ENCODE results near the gene INHBA. TPM values are rescaled to one million over a fixed set of nuclear protein-coding genes. Genes with fewer than 3 reads are reported as not detected.

The INHBA gene
- total and polyA plus RNA-seq, 9 of the 15 experiments (the other 6 are each of a cell fraction or from before 2014, with no cell fraction given) = 0.02 to 0.04 TPM; not detected in 7

DNA sequence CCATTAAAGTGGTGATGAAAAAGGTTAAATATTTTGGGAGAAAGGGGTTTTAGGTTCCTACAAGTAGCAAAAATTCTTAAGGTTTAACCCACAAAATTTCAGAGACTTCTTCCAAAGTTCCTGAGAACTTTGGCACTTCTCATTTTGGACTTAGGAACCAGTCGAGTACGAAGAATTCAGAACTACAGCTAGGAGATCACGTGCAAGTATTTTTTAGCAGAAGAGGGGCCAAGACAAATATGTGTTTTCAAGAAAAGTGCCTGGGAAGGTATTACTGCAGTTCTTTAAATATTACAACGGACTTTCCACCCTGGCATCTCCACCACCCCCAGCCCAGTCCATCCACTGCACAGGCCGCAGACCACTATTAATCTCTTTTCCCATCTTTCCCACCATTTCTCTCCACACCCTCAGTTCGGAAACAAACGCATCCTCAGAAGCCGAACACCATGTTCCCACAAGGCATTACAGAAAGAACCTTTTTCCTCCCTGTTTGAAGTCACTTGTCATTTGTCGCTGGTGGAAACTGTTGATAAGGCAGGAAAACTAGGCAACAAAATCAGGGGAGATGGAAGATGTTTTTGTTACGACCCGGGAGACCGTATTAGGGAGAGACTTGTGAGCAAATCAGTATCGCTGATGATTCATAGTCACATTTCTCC, 7.1 kb downstream of the INHBA start (continued):
- TF ChIP-seq, protein P1, sequence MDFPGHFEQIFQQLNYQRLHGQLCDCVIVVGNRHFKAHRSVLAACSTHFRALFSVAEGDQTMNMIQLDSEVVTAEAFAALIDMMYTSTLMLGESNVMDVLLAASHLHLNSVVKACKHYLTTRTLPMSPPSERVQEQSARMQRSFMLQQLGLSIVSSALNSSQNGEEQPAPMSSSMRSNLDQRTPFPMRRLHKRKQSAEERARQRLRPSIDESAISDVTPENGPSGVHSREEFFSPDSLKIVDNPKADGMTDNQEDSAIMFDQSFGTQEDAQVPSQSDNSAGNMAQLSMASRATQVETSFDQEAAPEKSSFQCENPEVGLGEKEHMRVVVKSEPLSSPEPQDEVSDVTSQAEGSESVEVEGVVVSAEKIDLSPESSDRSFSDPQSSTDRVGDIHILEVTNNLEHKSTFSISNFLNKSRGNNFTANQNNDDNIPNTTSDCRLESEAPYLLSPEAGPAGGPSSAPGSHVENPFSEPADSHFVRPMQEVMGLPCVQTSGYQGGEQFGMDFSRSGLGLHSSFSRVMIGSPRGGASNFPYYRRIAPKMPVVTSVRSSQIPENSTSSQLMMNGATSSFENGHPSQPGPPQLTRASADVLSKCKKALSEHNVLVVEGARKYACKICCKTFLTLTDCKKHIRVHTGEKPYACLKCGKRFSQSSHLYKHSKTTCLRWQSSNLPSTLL (IDR thresholded peaks at IDR 0.05) = no peak
- TF ChIP-seq KDM4B (IDR thresholded peaks at IDR 0.05; ENCODE audit: borderline replicate concordance in 2 of 2, low read depth in 1 of 2) = no peak
- TF ChIP-seq, protein P2, sequence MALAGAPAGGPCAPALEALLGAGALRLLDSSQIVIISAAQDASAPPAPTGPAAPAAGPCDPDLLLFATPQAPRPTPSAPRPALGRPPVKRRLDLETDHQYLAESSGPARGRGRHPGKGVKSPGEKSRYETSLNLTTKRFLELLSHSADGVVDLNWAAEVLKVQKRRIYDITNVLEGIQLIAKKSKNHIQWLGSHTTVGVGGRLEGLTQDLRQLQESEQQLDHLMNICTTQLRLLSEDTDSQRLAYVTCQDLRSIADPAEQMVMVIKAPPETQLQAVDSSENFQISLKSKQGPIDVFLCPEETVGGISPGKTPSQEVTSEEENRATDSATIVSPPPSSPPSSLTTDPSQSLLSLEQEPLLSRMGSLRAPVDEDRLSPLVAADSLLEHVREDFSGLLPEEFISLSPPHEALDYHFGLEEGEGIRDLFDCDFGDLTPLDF (CRISPR knock-in tag; IDR thresholded peaks at IDR 0.05) = no peak

DNA sequence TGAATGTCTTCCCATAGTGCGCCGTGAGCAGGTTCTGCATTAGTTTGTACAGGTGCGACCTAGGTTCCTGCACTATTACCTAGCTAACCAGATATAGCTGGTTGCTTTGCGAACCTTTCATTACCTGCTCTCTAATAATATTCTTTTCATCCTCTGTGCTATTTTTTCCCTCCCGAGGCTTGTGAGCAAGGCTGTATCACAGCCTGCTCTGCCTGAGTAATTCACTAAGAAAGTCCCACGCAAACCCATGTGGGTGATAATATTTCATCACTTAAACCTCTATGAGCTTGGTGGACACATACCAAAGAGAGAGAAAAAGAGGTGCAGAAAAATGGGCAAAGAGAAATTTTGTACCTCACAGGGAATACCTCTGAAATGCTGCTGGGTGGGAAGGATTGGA, 8.4 kb downstream of the INHBA start:
- no peak overlapping the region for H3K9ac ChIP-seq (ENCODE audit: insufficient read depth in 1 of 2, low read depth in 2 of 2, low read length in 2 of 2)
- no peaks in the 10 kb centered on the region for H3K79me2 ChIP-seq (ENCODE audit: control insufficient read depth, insufficient read depth, low read length)
- no peaks in the 10 kb centered on the region; a peak in 1 of 5 replicates for H3K27me3 ChIP-seq (ENCODE audit: control insufficient read depth in 2 of 2, insufficient read depth in 2 of 2, low read length in 2 of 2)
- CTCF ChIA-PET (ENCODE audit: low intra/inter-chr PET ratio) = no interaction called here
- H4K20me1 ChIP-seq (replicated peaks; ENCODE audit: control insufficient read depth, insufficient read depth, low read length) = no peaks in the 10 kb centered on the region
- H3K36me3 ChIP-seq (ENCODE audit: control insufficient read depth, insufficient read depth, low read length) = no peaks in the 10 kb centered on the region
- ATAC-seq = no peak
- no peaks in the 10 kb centered on the region for H3K9me3 ChIP-seq (replicated peaks; ENCODE audit: control insufficient read depth, insufficient read depth, low read depth, low read length)
- 2% methylated on average over 6 of the region's 6 CpGs for WGBS (ENCODE audit: insufficient coverage, low coverage, missing lambda C conversion rate)
- TF ChIP-seq, protein P3, sequence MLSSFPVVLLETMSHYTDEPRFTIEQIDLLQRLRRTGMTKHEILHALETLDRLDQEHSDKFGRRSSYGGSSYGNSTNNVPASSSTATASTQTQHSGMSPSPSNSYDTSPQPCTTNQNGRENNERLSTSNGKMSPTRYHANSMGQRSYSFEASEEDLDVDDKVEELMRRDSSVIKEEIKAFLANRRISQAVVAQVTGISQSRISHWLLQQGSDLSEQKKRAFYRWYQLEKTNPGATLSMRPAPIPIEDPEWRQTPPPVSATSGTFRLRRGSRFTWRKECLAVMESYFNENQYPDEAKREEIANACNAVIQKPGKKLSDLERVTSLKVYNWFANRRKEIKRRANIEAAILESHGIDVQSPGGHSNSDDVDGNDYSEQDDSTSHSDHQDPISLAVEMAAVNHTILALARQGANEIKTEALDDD (IDR thresholded peaks at IDR 0.05) = no peak
- TF ChIP-seq, protein P4, sequence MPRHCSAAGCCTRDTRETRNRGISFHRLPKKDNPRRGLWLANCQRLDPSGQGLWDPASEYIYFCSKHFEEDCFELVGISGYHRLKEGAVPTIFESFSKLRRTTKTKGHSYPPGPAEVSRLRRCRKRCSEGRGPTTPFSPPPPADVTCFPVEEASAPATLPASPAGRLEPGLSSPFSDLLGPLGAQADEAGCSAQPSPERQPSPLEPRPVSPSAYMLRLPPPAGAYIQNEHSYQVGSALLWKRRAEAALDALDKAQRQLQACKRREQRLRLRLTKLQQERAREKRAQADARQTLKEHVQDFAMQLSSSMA (CRISPR knock-in tag; IDR thresholded peaks at IDR 0.05) = no peak
- TF ChIP-seq, protein P5, sequence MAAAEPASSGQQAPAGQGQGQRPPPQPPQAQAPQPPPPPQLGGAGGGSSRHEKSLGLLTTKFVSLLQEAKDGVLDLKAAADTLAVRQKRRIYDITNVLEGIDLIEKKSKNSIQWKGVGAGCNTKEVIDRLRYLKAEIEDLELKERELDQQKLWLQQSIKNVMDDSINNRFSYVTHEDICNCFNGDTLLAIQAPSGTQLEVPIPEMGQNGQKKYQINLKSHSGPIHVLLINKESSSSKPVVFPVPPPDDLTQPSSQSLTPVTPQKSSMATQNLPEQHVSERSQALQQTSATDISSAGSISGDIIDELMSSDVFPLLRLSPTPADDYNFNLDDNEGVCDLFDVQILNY (CRISPR knock-in tag; IDR thresholded peaks at IDR 0.05) = no peak
- TF ChIP-seq PHF20 (IDR thresholded peaks at IDR 0.05; ENCODE audit: partially characterized antibody) (no peak), PHB (CRISPR knock-in tag; IDR thresholded peaks at IDR 0.05) (no peak), C11orf30 (IDR thresholded peaks at IDR 0.05; ENCODE audit: low read depth) (no peak)
- TF ChIP-seq, protein P6, sequence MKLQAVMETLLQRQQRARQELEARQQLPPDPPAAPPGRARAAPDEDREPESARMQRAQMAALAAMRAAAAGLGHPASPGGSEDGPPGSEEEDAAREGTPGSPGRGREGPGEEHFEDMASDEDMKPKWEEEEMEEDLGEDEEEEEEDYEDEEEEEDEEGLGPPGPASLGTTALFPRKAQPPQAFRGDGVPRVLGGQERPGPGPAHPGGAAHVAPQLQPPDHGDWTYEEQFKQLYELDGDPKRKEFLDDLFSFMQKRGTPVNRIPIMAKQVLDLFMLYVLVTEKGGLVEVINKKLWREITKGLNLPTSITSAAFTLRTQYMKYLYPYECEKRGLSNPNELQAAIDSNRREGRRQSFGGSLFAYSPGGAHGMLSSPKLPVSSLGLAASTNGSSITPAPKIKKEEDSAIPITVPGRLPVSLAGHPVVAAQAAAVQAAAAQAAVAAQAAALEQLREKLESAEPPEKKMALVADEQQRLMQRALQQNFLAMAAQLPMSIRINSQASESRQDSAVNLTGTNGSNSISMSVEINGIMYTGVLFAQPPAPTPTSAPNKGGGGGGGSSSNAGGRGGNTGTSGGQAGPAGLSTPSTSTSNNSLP (IDR thresholded peaks at IDR 0.05; ENCODE audit: borderline replicate concordance, low read depth, low read length) = no peak
- TF ChIP-seq, protein P7, sequence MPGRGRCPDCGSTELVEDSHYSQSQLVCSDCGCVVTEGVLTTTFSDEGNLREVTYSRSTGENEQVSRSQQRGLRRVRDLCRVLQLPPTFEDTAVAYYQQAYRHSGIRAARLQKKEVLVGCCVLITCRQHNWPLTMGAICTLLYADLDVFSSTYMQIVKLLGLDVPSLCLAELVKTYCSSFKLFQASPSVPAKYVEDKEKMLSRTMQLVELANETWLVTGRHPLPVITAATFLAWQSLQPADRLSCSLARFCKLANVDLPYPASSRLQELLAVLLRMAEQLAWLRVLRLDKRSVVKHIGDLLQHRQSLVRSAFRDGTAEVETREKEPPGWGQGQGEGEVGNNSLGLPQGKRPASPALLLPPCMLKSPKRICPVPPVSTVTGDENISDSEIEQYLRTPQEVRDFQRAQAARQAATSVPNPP (IDR thresholded peaks at IDR 0.05; ENCODE audit: borderline replicate concordance, insufficient read depth, insufficient read length) = no peak
- no peak for FAIRE-seq
- intact Hi-C loops (cut with micrococcal nuclease) = loop anchor here (10.0 kb wide), 1 partner anchor 690 kb away; no protein-coding TSS in a partner anchor
- DNase-seq (ENCODE audit: extremely low read depth in 1 of 4, low spot score in 3 of 4) = no peak
- no peak overlapping the region for H3K27ac ChIP-seq (ENCODE audit: extremely low read depth, low read depth, low read length)
- no peak overlapping the region for H3K4me3 ChIP-seq
- no peaks in the 10 kb centered on the region for H3K9me1 ChIP-seq (ENCODE audit: control insufficient read depth, insufficient read depth, low read length)
- no TSS peak for BruUV-seq (replicated peaks)
- no peaks in the 10 kb centered on the region for H3K4me1 ChIP-seq (replicated peaks in 1 of 2; ENCODE audit: control insufficient read depth in 2 of 2, insufficient read depth in 2 of 2, low read length in 2 of 2)
- no peak overlapping the region for H3K4me2 ChIP-seq (ENCODE audit: insufficient read depth, low read length)
- in situ Hi-C loops (cut with MboI) = no loop called here
- POLR2A ChIA-PET = no interaction called here
- H2AFZ ChIP-seq (ENCODE audit: low read depth, low read length) = no peak overlapping the region
